Mammary epithelial cell (primary cell): Measurements from ENCODE around the gene ADCY5.

Source experiments
- CTCF ChIP-seq, 2 donors: IDR thresholded peaks in 1 of 2; conservative IDR thresholded peaks in 1 of 2; 2 replicates each; pipeline ENCODE4 v1.5.1; 2011 to 2012; ENCODE audit warnings: inconsistent platforms in 2 of 2, low read length in 2 of 2, mild to moderate bottlenecking in 2 of 2, control low read depth in 1 of 2, low read depth in 1 of 2; ENCODE audit not compliant: insufficient read depth in 1 of 2; ENCODE audit errors: extremely low read depth in 1 of 2
- EZH2 ChIP-seq: IDR thresholded peaks from 2 replicates; pipeline ENCODE4 v1.6.1; 2012; ENCODE audit warnings: low read length, inconsistent platforms, borderline replicate concordance

DNA sequence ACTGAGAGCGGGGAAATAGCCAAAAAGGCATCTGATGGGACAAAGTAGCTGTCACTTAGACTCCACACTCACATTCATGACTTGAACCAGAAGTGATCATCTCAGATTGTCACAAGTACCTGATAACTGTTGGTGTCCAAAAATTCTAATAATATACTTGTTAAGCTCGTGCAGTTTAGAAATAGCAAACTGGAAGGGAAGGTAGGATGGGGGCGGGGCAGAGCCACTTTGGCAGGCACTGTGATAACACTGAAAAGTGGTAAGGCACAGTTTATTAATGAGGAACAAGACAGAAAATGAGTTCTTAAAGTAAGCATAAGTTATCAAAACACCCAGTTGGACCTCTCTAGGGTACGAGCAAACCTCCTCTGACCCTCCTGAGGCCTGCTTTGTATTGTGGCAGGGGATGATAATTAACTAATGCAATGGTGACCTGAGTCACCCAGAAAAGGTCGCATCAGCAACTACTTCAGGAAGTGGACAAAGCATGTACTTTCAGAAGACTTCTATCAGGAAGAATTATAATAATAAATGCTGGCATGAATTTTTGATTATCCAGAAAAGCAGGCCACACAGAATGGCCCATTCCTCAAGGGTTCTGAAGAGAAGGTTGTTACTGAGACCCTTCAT is 54.4 kb downstream of the ADCY5 start:
- TF ChIP-seq CTCF (conservative IDR thresholded peaks at IDR 0.05 in 1 of 2, IDR thresholded peaks at IDR 0.05 in 1 of 2; ENCODE audit: extremely low read depth in 1 of 2, insufficient read depth in 1 of 2, low read depth in 1 of 2, low read length in 2 of 2) (no peak), EZH2 (no peak)
